ENCODE data around the gene STARD13. TPM values are rescaled to one million over a fixed set of nuclear protein-coding genes. Genes with fewer than 3 reads are reported as not detected.

STARD13 gene
- polyA plus RNA-seq (2013, experiment 1 of 2), result 7.7 TPM
- 7.5 TPM for polyA plus RNA-seq (2013, experiment 2 of 2)

GRCh38 chr13:33285420-33286124 is at the start of gene STARD13:
TSS of gene STARD13 (minus strand) at chr13:33285755. CDS start at chr13:33285638, 117 bp downstream.
- peak within 1 kb of the TSS; percentile 93 for H3K27ac ChIP-seq (ENCODE audit: low read depth, low read length, severe bottlenecking)
- WGBS, 2 experiments (ENCODE audit: insufficient coverage in 2 of 2), result 16 to 20% methylated on average over 11 to 13 of the region's 20 CpGs
- H3K36me3 ChIP-seq (ENCODE audit: control insufficient read depth, insufficient read depth, low read length), result peaks cover 6% of the 10 kb centered on the region
- H3K4me3 ChIP-seq (ENCODE audit: extremely low read depth, insufficient read depth, low read length, poor library complexity, severe bottlenecking), result peak within 1 kb of the TSS; percentile 58
- peaks cover 38% of the 10 kb centered on the region for H3K4me1 ChIP-seq (ENCODE audit: control insufficient read depth, insufficient read depth, low read length, poor library complexity, severe bottlenecking)
- no peaks in the 10 kb centered on the region for H3K9me3 ChIP-seq (ENCODE audit: control insufficient read depth, low read length)

DNA sequence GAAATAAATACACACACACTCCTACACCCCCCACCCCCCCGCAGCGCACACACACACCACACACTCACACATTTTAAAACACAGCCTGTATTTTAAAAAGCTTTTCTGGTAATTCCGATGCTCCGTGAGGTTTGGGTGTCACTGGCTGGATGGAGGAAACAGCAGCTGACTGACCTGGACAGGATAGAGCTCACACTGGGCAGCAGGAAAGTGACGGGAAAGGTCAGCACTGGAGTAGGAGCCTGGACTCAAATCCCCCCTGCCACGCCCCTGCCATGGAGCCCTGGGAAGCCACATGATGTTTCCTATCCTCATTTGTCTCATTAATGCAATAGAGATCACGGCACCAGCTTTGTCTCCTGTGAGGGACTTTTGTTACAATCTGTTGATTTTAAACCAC is 49.3 kb upstream of the STARD13 start:
- Histone ChIP-seq H3K4me3 (ENCODE audit: extremely low read depth, insufficient read depth, low read length, poor library complexity, severe bottlenecking) (no peak overlapping the region), H3K9me3 (ENCODE audit: control insufficient read depth, low read length) (no peaks in the 10 kb centered on the region), H3K36me3 (ENCODE audit: control insufficient read depth, insufficient read depth, low read length) (no peaks in the 10 kb centered on the region), H3K4me1 (ENCODE audit: control insufficient read depth, insufficient read depth, low read length, poor library complexity, severe bottlenecking) (no peaks in the 10 kb centered on the region), H3K27ac (ENCODE audit: low read depth, low read length, severe bottlenecking) (no peak overlapping the region)
- 94 to 100% methylated on average over 2 to 4 of the region's 7 CpGs for WGBS, 2 experiments (ENCODE audit: insufficient coverage in 2 of 2)

DNA sequence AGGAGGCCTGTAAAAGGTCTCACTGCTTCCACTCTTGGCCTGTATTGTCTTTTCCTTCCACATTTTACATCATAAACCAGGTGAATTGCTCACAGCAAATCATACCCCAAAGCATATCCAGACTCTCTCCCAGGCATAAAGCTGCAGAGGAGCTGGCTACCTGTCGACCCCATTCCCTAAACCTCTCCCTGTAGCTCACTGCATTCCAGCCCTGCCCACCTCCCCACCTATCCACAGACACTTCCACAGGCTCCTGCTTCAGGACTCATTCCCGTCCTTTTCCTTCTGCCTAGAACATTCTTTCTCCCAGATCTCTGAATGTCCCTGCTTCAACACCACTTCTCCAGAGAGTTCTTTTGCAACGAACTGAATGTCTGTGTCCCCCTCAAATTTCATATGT is 46.4 kb upstream of the STARD13 start:
- WGBS, 2 experiments (ENCODE audit: insufficient coverage in 2 of 2), result 63 to 66% methylated on average over 1 to 3 of the region's 3 CpGs
- H3K4me1 ChIP-seq (ENCODE audit: control insufficient read depth, insufficient read depth, low read length, poor library complexity, severe bottlenecking), result no peaks in the 10 kb centered on the region

DNA sequence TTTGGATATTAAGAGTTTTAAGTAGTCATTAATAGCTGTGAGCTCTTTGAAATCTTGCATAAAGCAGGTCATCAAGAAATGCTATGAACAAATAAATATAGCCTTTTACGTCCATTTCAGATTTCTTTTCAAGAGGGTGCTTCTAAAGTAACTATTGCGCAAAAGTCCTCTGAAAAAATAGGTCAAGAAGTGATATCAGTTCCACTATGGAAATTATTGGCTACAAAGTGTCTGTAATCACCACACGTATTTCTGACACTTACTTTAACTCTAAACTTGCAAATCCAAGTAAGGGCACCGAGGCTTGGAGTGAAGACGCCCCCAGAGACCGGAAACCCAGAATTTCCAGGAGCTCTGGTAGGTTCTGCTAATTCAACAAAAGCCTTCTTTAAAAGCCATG is 44.9 kb upstream of the STARD13 start:
- Histone ChIP-seq H3K4me3 (ENCODE audit: extremely low read depth, insufficient read depth, low read length, poor library complexity, severe bottlenecking) (no peak overlapping the region), H3K27ac (ENCODE audit: low read depth, low read length, severe bottlenecking) (no peak overlapping the region), H3K4me1 (ENCODE audit: control insufficient read depth, insufficient read depth, low read length, poor library complexity, severe bottlenecking) (no peaks in the 10 kb centered on the region), H3K36me3 (ENCODE audit: control insufficient read depth, insufficient read depth, low read length) (no peaks in the 10 kb centered on the region), H3K9me3 (ENCODE audit: control insufficient read depth, low read length) (no peaks in the 10 kb centered on the region)
- 90 to 96% methylated on average over 4 of the region's 6 CpGs for WGBS, 2 experiments (ENCODE audit: insufficient coverage in 2 of 2)

More for the DNA sequence above, 46.4 kb upstream of the STARD13 start:
- no peak overlapping the region for H3K27ac ChIP-seq (ENCODE audit: low read depth, low read length, severe bottlenecking)
- no peak overlapping the region for H3K4me3 ChIP-seq (ENCODE audit: extremely low read depth, insufficient read depth, low read length, poor library complexity, severe bottlenecking)
- H3K9me3 ChIP-seq (ENCODE audit: control insufficient read depth, low read length), result no peaks in the 10 kb centered on the region
- H3K36me3 ChIP-seq (ENCODE audit: control insufficient read depth, insufficient read depth, low read length), result no peaks in the 10 kb centered on the region

GRCh38 chr13:33328701-33329100 is 43.1 kb upstream of the STARD13 start:
- WGBS, 2 experiments (ENCODE audit: insufficient coverage in 2 of 2), result no CpG with 5 or more reads among the region's 1 CpG
- no peak overlapping the region for H3K27ac ChIP-seq (ENCODE audit: low read depth, low read length, severe bottlenecking)
- no peaks in the 10 kb centered on the region for H3K36me3 ChIP-seq (ENCODE audit: control insufficient read depth, insufficient read depth, low read length)
- no peaks in the 10 kb centered on the region for H3K9me3 ChIP-seq (ENCODE audit: control insufficient read depth, low read length)
- H3K4me1 ChIP-seq (ENCODE audit: control insufficient read depth, insufficient read depth, low read length, poor library complexity, severe bottlenecking), result no peaks in the 10 kb centered on the region
- H3K4me3 ChIP-seq (ENCODE audit: extremely low read depth, insufficient read depth, low read length, poor library complexity, severe bottlenecking), result no peak overlapping the region

DNA sequence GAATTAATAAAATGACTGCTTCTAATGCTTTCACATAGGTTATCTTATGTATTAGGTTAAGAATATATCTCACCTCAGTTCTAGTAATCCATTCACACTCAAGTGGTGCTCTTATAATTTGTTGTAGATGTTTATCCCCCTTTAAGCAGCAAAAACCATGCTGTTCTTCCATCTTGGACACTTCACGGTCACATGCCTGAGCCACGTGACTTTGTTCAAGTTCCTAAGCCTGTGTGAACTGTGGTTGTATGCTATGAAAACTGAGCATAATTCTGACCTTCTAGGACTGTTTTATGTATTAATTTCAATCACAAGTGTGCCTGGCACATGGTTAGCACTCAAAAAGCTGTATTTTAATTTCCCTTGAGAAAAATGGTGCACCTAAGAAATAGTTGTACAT is 41.2 kb upstream of the STARD13 start:
- H3K4me1 ChIP-seq (ENCODE audit: control insufficient read depth, insufficient read depth, low read length, poor library complexity, severe bottlenecking), result no peaks in the 10 kb centered on the region
- H3K27ac ChIP-seq (ENCODE audit: low read depth, low read length, severe bottlenecking), result no peak overlapping the region
- no peaks in the 10 kb centered on the region for H3K36me3 ChIP-seq (ENCODE audit: control insufficient read depth, insufficient read depth, low read length)
- H3K4me3 ChIP-seq (ENCODE audit: extremely low read depth, insufficient read depth, low read length, poor library complexity, severe bottlenecking), result no peak overlapping the region
- H3K9me3 ChIP-seq (ENCODE audit: control insufficient read depth, low read length), result no peaks in the 10 kb centered on the region
- 100% methylated on average over 2 of the region's 2 CpGs; no CpG with 5 or more reads in 1 of the 2 experiments for WGBS, 2 experiments (ENCODE audit: insufficient coverage in 2 of 2)

DNA sequence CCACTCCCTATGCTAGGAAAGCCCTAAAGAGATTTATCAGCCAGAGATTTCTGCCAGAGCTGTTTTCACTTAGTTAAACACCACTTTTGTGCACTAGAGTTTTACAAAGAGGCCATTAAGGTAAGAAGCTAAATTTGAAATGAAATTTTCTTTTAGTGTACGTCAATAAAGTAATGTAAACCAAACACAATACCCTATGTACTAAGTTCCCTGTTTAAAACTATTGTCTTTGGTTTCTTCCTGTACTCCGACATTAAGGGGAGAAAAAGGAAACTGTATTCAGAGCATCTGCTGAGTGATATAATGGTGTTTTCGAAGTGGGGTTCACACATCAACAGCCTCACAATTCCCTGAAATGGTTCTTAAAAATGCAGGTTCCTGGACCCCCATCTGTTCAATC is 40.7 kb upstream of the STARD13 start:
- WGBS, 2 experiments (ENCODE audit: insufficient coverage in 2 of 2), result 88 to 100% methylated on average over 1 of the region's 3 CpGs
- Histone ChIP-seq H3K9me3 (ENCODE audit: control insufficient read depth, low read length) (no peaks in the 10 kb centered on the region), H3K4me1 (ENCODE audit: control insufficient read depth, insufficient read depth, low read length, poor library complexity, severe bottlenecking) (no peaks in the 10 kb centered on the region)

GRCh38 chr13:33323801-33324510 is 38.4 kb upstream of the STARD13 start:
- no peaks in the 10 kb centered on the region for H3K36me3 ChIP-seq (ENCODE audit: control insufficient read depth, insufficient read depth, low read length)
- no peak overlapping the region for H3K4me3 ChIP-seq (ENCODE audit: extremely low read depth, insufficient read depth, low read length, poor library complexity, severe bottlenecking)
- WGBS, 2 experiments (ENCODE audit: insufficient coverage in 2 of 2), result 78 to 100% methylated on average over 1 to 3 of the region's 7 CpGs
- H3K4me1 ChIP-seq (ENCODE audit: control insufficient read depth, insufficient read depth, low read length, poor library complexity, severe bottlenecking), result no peaks in the 10 kb centered on the region
- H3K9me3 ChIP-seq (ENCODE audit: control insufficient read depth, low read length), result no peaks in the 10 kb centered on the region
- no peak overlapping the region for H3K27ac ChIP-seq (ENCODE audit: low read depth, low read length, severe bottlenecking)

More for the DNA sequence above, 40.7 kb upstream of the STARD13 start:
- no peak overlapping the region for H3K27ac ChIP-seq (ENCODE audit: low read depth, low read length, severe bottlenecking)
- no peak overlapping the region for H3K4me3 ChIP-seq (ENCODE audit: extremely low read depth, insufficient read depth, low read length, poor library complexity, severe bottlenecking)
- no peaks in the 10 kb centered on the region for H3K36me3 ChIP-seq (ENCODE audit: control insufficient read depth, insufficient read depth, low read length)

DNA sequence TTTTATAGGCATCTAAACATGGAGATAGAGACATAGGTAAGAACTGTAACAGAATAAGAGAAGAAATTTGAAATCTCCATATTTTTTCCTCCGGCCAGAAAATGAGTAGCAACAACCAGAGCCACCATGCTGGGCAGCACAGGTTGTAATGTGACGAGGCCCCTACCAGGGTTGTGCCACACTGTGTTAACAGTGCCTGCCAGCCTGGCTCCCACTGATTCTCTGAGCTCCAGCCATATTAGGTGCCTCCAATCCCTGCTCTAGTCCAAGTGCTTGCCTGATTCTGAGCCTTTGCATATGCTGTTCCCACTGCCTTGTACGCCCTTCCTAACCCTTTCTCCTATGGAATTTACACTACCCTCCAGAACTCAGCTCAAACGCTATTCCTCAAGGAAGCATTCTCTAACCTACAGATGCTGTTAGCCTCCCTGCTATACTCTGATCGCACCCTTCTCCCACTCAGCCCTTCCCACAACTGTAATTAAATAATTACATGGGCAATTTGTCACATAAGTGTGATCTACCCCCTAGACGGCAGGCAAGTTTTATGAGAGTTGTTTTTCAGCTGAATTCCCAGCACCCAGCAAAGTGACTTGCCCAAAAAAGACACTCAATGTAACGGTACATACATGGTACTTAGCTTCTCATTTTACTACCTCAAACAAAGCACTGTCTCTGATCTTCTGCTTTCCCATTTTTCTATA is 37.6 kb upstream of the STARD13 start:
- Histone ChIP-seq H3K9me3 (ENCODE audit: control insufficient read depth, low read length) (no peaks in the 10 kb centered on the region), H3K4me1 (ENCODE audit: control insufficient read depth, insufficient read depth, low read length, poor library complexity, severe bottlenecking) (no peaks in the 10 kb centered on the region), H3K27ac (ENCODE audit: low read depth, low read length, severe bottlenecking) (no peak overlapping the region), H3K36me3 (ENCODE audit: control insufficient read depth, insufficient read depth, low read length) (no peaks in the 10 kb centered on the region), H3K4me3 (ENCODE audit: extremely low read depth, insufficient read depth, low read length, poor library complexity, severe bottlenecking) (no peak overlapping the region)
- 78 to 89% methylated on average over 4 to 6 of the region's 7 CpGs for WGBS, 2 experiments (ENCODE audit: insufficient coverage in 2 of 2)

DNA sequence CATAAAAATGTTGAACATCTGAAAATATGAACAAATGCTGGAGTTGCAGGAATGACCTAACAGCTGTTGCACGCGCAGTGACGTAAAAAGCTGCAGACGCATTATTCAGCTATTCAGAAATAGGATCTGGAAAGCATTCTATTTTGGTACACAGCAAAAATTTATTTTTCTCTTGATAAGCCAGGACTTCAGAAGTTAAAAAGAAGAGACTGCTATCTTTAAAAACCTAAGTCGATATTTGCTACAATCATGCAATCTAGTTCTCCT is 36.9 kb upstream of the STARD13 start:
- H3K4me1 ChIP-seq (ENCODE audit: control insufficient read depth, insufficient read depth, low read length, poor library complexity, severe bottlenecking), result no peaks in the 10 kb centered on the region
- no peak overlapping the region for H3K27ac ChIP-seq (ENCODE audit: low read depth, low read length, severe bottlenecking)
- WGBS, 2 experiments (ENCODE audit: insufficient coverage in 2 of 2), result 97 to 100% methylated on average over 4 of the region's 5 CpGs
- no peaks in the 10 kb centered on the region for H3K9me3 ChIP-seq (ENCODE audit: control insufficient read depth, low read length)
- no peaks in the 10 kb centered on the region for H3K36me3 ChIP-seq (ENCODE audit: control insufficient read depth, insufficient read depth, low read length)
- H3K4me3 ChIP-seq (ENCODE audit: extremely low read depth, insufficient read depth, low read length, poor library complexity, severe bottlenecking), result no peak overlapping the region

Measured in mesodermal cell (in vitro differentiated cells).